22Rv1 (cell line): Measurements from ENCODE around the gene PTBP3.
"Not testable (repeated sequence)": the region's sequence is repeated elsewhere in the genome, so short reads cannot be mapped to it uniquely, and the experiment has no call there.

Experiments used
- H3K27ac ChIP-seq: fragments of 450-650 bp; 2 replicates; pipeline ENCODE4 v1.5.1; 2017
- CTCF ChIP-seq: fragments of 450-650 bp; IDR thresholded peaks from 2 replicates; pipeline ENCODE4 v1.5.1; 2017; ENCODE audit warnings: mild to moderate bottlenecking
- ZFX ChIP-seq: fragments of 450-650 bp; IDR thresholded peaks from 2 replicates; pipeline ENCODE4 v1.6.1; 2017; ENCODE audit warnings: antibody characterized with exemption, borderline replicate concordance

PTBP3 gene

GRCh38 chr9:112296929-112297328 is 36.5 kb downstream of the PTBP3 start:
- TF ChIP-seq ZFX, result no peak
- TF ChIP-seq CTCF, result no peak
- no peak overlapping the region for H3K27ac ChIP-seq

GRCh38 chr9:112295174-112295573 is 38.2 kb downstream of the PTBP3 start:
- no peak overlapping the region for H3K27ac ChIP-seq
- TF ChIP-seq ZFX (no peak), CTCF (no peak)

GRCh38 chr9:112288029-112288428 is 45.4 kb downstream of the PTBP3 start:
- TF ChIP-seq ZFX (no peak), CTCF (no peak)
- no peak overlapping the region for H3K27ac ChIP-seq

GRCh38 chr9:112286926-112287325 is 46.5 kb downstream of the PTBP3 start:
- TF ChIP-seq ZFX (no peak), CTCF (no peak)
- no peak overlapping the region for H3K27ac ChIP-seq

- TF ChIP-seq CTCF (no peak), ZFX (no peak)
- H3K27ac ChIP-seq, result no peak overlapping the region
Observed at GRCh38 chr9:112285056-112285455, 48.4 kb downstream of the PTBP3 start.

- no peak overlapping the region for H3K27ac ChIP-seq
- no peak for TF ChIP-seq ZFX
- no peak for TF ChIP-seq CTCF
Observed at GRCh38 chr9:112283582-112284253, 49.7 kb downstream of the PTBP3 start.

- H3K27ac ChIP-seq, result not testable (repeated sequence)
Observed at GRCh38 chr9:112282841-112283240, 50.6 kb downstream of the PTBP3 start.

GRCh38 chr9:112280904-112281303 is 52.5 kb downstream of the PTBP3 start:
- H3K27ac ChIP-seq, result no peak overlapping the region
- TF ChIP-seq ZFX (no peak), CTCF (no peak)
